ENCODE data around the gene OR5B12.
"Not testable (repeated sequence)": the region's sequence is repeated elsewhere in the genome, so short reads cannot be mapped to it uniquely, and the experiment has no call there.

The OR5B12 gene

GRCh38 chr11:58442136-58442535, at the start of gene OR5B12:
Gene OR5B12 (minus strand): TSS chr11:58442236. CDS start chr11:58440151, 2,085 bp downstream.
- no peak for DNase-seq (ENCODE audit: low read depth in 2 of 2)

- no peak for DNase-seq (ENCODE audit: low read depth in 2 of 2)
Measured at GRCh38 chr11:58490827-58491226, 48.8 kb upstream of the OR5B12 start.

- DNase-seq (ENCODE audit: low read depth in 2 of 2) = no peak
Measured at GRCh38 chr11:58487170-58487569, 45.1 kb upstream of the OR5B12 start.

GRCh38 chr11:58485961-58486360, 43.9 kb upstream of the OR5B12 start:
- DNase-seq (ENCODE audit: low read depth in 2 of 2) = no peak

- DNase-seq (ENCODE audit: low read depth in 2 of 2) = no peak
Measured at GRCh38 chr11:58471892-58472291, 29.9 kb upstream of the OR5B12 start.

- DNase-seq (ENCODE audit: low read depth in 2 of 2) = no peak
Measured at GRCh38 chr11:58466293-58466692, 24.3 kb upstream of the OR5B12 start.

GRCh38 chr11:58465690-58466089, 23.7 kb upstream of the OR5B12 start:
- DNase-seq (ENCODE audit: low read depth in 2 of 2) = no peak

GRCh38 chr11:58451585-58451984, 9.5 kb upstream of the OR5B12 start:
- DNase-seq (ENCODE audit: low read depth in 2 of 2) = no peak

GRCh38 chr11:58446294-58446693, 4.3 kb upstream of the OR5B12 start:
- DNase-seq (ENCODE audit: low read depth in 2 of 2) = no peak

GRCh38 chr11:58444300-58444699, 2.3 kb upstream of the OR5B12 start:
- DNase-seq (ENCODE audit: low read depth in 2 of 2) = no peak

- DNase-seq (ENCODE audit: low read depth in 2 of 2) = no peak
Measured at GRCh38 chr11:58438486-58438885, 3.5 kb downstream of the OR5B12 start.

GRCh38 chr11:58434217-58434616, 7.8 kb downstream of the OR5B12 start:
- DNase-seq (ENCODE audit: low read depth in 2 of 2) = no peak

- no peak for DNase-seq (ENCODE audit: low read depth in 2 of 2)
Measured at GRCh38 chr11:58433638-58434203, 8.3 kb downstream of the OR5B12 start.

GRCh38 chr11:58429273-58429672, 12.8 kb downstream of the OR5B12 start:
- DNase-seq (ENCODE audit: low read depth in 2 of 2) = no peak

- DNase-seq (ENCODE audit: low read depth in 2 of 2) = no peak
Measured at GRCh38 chr11:58428021-58428420, 14.0 kb downstream of the OR5B12 start, which contains the start of gene OR5B2. Gene OR5B2 (minus strand): TSS chr11:58428121. CDS start chr11:58423261, 4,860 bp downstream.

- no peak for DNase-seq (ENCODE audit: low read depth in 2 of 2)
Measured at GRCh38 chr11:58406774-58407173, 35.3 kb downstream of the OR5B12 start, which contains the start of gene OR5B3. Gene OR5B3 (minus strand): TSS chr11:58406874. CDS start chr11:58403409, 3,465 bp downstream.

- not testable (repeated sequence) for DNase-seq (ENCODE audit: low read depth in 2 of 2)
Measured at GRCh38 chr11:58399622-58400021, 42.4 kb downstream of the OR5B12 start.

- no peak for DNase-seq (ENCODE audit: low read depth in 2 of 2)
Measured at GRCh38 chr11:58395581-58395980, 46.5 kb downstream of the OR5B12 start.

GRCh38 chr11:58394195-58394594, 47.8 kb downstream of the OR5B12 start:
- DNase-seq (ENCODE audit: low read depth in 2 of 2) = no peak

- DNase-seq (ENCODE audit: low read depth in 2 of 2) = no peak
Measured at GRCh38 chr11:58392746-58393145, 49.3 kb downstream of the OR5B12 start.

GRCh38 chr11:58391879-58392278, 50.2 kb downstream of the OR5B12 start:
- DNase-seq (ENCODE audit: low read depth in 2 of 2) = no peak

GRCh38 chr11:58390551-58391063, 51.4 kb downstream of the OR5B12 start:
- no peak for DNase-seq (ENCODE audit: low read depth in 2 of 2)
